ENCODE data around the gene TMPRSS9.

TMPRSS9 gene

DNA sequence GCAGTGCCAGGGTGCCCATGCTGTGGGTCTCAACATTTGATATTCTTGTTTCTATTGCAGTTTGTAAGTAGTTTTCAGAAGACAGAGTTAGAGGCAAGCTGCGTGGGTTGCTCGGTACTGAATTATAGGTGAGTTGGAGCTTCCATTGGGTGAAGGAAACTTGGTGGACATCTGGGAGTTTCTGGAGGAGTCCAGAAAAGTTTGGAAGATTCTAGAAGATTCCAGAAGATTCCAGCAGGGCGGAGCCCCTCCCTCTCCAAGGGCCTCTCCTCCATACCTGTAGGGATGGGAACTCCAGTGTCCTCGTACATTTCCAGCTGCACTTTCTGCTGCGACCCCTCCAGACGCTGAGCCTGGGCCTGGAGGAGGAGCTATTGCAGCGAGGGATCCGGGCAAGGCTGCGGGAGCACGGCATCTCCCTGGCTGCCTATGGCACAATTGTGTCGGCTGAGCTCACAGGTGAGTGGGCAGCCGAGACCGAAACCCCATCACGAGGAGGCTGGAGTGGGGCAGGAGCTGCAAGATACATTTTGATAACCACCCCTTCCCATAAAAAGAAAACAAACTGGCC is 38.8 kb downstream of the TMPRSS9 start:
- TF ChIP-seq, protein P1, sequence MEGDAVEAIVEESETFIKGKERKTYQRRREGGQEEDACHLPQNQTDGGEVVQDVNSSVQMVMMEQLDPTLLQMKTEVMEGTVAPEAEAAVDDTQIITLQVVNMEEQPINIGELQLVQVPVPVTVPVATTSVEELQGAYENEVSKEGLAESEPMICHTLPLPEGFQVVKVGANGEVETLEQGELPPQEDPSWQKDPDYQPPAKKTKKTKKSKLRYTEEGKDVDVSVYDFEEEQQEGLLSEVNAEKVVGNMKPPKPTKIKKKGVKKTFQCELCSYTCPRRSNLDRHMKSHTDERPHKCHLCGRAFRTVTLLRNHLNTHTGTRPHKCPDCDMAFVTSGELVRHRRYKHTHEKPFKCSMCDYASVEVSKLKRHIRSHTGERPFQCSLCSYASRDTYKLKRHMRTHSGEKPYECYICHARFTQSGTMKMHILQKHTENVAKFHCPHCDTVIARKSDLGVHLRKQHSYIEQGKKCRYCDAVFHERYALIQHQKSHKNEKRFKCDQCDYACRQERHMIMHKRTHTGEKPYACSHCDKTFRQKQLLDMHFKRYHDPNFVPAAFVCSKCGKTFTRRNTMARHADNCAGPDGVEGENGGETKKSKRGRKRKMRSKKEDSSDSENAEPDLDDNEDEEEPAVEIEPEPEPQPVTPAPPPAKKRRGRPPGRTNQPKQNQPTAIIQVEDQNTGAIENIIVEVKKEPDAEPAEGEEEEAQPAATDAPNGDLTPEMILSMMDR (conservative IDR thresholded peaks at IDR 0.05; ENCODE audit: low read length), result no peak
- DNase-seq (ENCODE audit: low read depth), result no peak
- no peak overlapping the region for H3K4me3 ChIP-seq (ENCODE audit: low read length)

DNA sequence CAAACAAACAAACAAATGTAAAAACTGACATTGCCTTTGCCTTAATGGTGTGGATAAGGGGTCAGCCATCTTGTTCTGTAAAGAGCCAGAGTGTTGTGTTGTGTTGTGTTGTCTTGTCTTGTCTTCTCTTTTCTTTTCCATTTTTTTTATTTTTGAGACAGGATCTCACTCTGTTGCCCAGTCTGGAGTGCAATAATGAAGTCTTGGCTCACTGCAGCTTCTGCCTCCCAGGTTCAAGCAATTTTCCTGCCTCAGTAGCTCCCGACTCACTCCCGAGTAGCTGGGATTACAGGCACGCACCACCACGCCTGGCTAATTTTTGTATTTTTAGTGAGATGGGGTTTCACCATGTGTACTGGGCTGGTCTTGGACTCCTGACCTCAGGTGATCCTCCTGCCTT is 39.5 kb downstream of the TMPRSS9 start:
- TF ChIP-seq, protein P1 (conservative IDR thresholded peaks at IDR 0.05; ENCODE audit: low read length), result no peak
- DNase-seq (ENCODE audit: low read depth), result no peak

DNA sequence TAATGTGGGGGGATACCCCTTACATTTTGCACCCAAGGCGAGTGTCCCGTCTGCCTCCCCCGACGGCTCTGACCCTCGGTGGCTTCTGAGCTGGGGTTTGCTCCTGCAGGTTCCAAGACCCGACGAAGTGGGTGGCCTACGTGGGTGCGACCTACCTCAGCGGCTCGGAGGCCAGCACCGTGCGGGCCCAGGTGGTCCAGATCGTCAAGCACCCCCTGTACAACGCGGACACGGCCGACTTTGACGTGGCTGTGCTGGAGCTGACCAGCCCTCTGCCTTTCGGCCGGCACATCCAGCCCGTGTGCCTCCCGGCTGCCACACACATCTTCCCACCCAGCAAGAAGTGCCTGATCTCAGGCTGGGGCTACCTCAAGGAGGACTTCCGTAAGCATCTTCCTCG is 48.2 kb downstream of the TMPRSS9 start:
- DNase-seq (ENCODE audit: low read depth), result no peak
- no peak overlapping the region for H3K4me3 ChIP-seq (ENCODE audit: low read length)
- TF ChIP-seq, protein P1 (conservative IDR thresholded peaks at IDR 0.05; ENCODE audit: low read length), result no peak

More for the DNA sequence above, 39.5 kb downstream of the TMPRSS9 start:
- H3K4me3 ChIP-seq (ENCODE audit: low read length), result no peak overlapping the region

DNA sequence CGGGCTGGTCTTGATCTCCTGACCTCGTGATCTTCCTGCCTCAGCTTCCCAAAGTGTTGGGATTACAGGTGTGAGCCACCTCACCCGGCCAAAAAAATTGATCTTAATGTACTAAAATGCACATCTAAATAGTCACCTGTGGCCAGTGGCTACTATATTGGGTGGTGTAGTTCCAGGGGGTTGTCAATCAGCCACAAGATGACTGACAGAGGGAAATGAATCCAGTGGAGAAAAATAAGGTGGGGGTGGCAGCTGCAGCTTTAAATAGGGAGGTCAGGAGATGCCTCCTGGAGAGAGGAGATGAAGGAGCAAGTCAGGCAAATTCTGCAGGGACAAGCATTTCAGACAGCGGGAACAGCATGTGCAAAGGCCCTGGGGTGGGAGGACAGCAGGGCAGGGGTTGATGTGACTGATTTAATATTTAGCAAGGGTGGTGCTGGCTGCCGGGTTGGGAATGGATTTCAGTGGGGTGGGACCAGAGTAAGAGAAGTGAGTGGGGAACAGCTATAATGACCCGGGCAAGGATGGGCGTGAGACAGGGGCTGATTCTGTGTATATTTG is 49.4 kb downstream of the TMPRSS9 start:
- TF ChIP-seq, protein P1 (conservative IDR thresholded peaks at IDR 0.05; ENCODE audit: low read length), result no peak
- no peak for DNase-seq (ENCODE audit: low read depth)
- H3K4me3 ChIP-seq (ENCODE audit: low read length), result no peak overlapping the region

DNA sequence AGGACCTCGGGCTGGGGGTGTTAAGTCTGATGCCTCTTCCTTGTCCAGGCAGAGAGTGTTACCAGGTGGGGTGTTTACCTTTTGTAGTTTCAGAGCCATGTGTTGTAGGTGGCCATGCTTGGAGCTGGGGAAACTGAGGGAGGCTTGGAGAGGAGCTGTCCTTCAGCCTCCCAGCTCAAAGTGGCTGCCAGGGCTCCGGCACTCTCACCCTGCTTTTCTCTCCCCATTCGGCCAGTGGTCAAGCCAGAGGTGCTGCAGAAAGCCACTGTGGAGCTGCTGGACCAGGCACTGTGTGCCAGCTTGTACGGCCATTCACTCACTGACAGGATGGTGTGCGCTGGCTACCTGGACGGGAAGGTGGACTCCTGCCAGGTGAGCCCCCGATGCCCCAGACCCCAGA is 50.0 kb downstream of the TMPRSS9 start:
- no peak overlapping the region for H3K4me3 ChIP-seq (ENCODE audit: low read length)
- TF ChIP-seq, protein P1 (conservative IDR thresholded peaks at IDR 0.05; ENCODE audit: low read length), result no peak
- DNase-seq (ENCODE audit: low read depth), result no peak

DNA sequence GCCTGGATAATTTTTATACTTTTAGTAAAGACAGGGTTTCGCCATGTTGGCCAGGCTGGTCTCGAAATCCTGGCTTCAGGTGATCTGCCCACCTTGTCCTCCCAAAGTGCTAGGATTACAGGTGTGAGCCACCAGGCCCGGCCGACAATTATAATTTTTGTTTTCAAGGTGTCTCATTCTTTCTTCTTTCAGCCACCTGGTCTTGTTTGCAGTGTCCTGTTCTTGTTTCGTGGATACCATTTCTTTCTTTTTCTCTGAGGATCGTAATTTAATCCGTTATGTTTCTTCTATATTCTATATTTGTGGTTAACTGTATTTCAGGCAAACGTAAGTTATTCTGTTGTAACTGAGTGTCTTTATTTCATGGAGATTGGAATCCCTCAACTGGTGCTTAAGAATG is 51.6 kb downstream of the TMPRSS9 start:
- no peak overlapping the region for H3K4me3 ChIP-seq (ENCODE audit: low read length)
- no peak for DNase-seq (ENCODE audit: low read depth)
- TF ChIP-seq, protein P1 (conservative IDR thresholded peaks at IDR 0.05; ENCODE audit: low read length), result no peak

DNA sequence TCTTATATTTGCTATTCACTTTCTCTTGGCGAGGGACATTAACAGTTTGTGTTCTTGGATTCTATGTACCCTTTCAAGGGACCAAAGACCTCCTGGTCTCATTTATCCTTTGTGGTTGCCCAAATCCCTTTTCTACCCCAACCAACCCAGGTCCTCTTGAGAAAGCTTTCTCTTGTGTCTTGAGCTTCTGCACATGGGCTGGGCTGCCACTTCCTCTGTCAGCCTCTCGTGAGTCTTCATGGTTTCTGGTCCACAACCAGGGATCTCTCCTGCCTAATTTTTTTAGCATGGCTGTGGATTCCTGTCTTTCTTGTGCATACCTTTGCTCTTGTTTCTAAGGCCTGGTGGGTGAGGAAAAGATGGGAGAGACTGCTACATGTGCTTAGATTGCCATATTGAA is 52.4 kb downstream of the TMPRSS9 start:
- no peak for DNase-seq (ENCODE audit: low read depth)
- H3K4me3 ChIP-seq (ENCODE audit: low read length), result no peak overlapping the region
- TF ChIP-seq, protein P1 (conservative IDR thresholded peaks at IDR 0.05; ENCODE audit: low read length), result no peak
